ENCODE results near the gene CBFA2T3. TPM values are rescaled to one million over a fixed set of nuclear protein-coding genes. Genes with fewer than 3 reads are reported as not detected.

CBFA2T3 gene
- total and polyA plus RNA-seq, 2 of the 13 experiments (the other 11 are each of a cell fraction or from before 2014, with no cell fraction given) = 0.05 TPM; not detected in 1

- no peak for DNase-seq (ENCODE audit: low spot score)
- no peak; the same call in 2 of the 3 replicates for ATAC-seq
- no peaks in the 10 kb centered on the region for H3K9me3 ChIP-seq (ENCODE audit: low read length)
- CTCF ChIA-PET (ENCODE audit: low intra/inter-chr PET ratio, low total read pairs) = no interaction called here
- in situ Hi-C loops (cut with HindIII; ENCODE audit: extremely low pct_ligation_motif_present, low pct_unique_long_range_greater_than_20kb) = no loop called here
- H4K20me1 ChIP-seq (ENCODE audit: insufficient read depth, low read length) = no peaks in the 10 kb centered on the region; the same call in 1 of the 2 replicates
- intact Hi-C loops (cut with micrococcal nuclease; ENCODE audit: unreplicated experiment) = no loop called here
- POLR2A ChIA-PET = no interaction called here
- H3K27me3 ChIP-seq (ENCODE audit: control insufficient read depth in 1 of 2, insufficient read depth in 2 of 2, low read length in 2 of 2) = peaks cover 23 to 75% of the 10 kb centered on the region in 2 experiments; a peak in 4 of 5 replicates
- TF ChIP-seq YEATS2 (CRISPR knock-in tag; IDR thresholded peaks at IDR 0.05; ENCODE audit: borderline replicate concordance) (no peak), THAP9 (CRISPR knock-in tag; IDR thresholded peaks at IDR 0.05; ENCODE audit: borderline replicate concordance) (peak; percentile 85; the same call in 1 of the 2 replicates), HMG20A (CRISPR knock-in tag; IDR thresholded peaks at IDR 0.05; ENCODE audit: borderline replicate concordance) (no peak), EED (CRISPR knock-in tag; IDR thresholded peaks at IDR 0.05) (0 out of 2 replicates have a peak, but pooled peaks have one; percentile 51), GABPB1 (CRISPR knock-in tag; IDR thresholded peaks at IDR 0.05) (peak; percentile 64), MNT (IDR thresholded peaks at IDR 0.05) (peak; percentile 30), MYC (CRISPR knock-in tag; IDR thresholded peaks at IDR 0.05; ENCODE audit: borderline replicate concordance) (0 out of 2 replicates have a peak, but pooled peaks have one; percentile 13), GABPA (IDR thresholded peaks at IDR 0.05; ENCODE audit: low read depth, low read length) (peak; percentile 37), GABPA (CRISPR knock-in tag; IDR thresholded peaks at IDR 0.05; ENCODE audit: low read depth) (peak; percentile 81), SMAD9 (CRISPR knock-in tag; IDR thresholded peaks at IDR 0.05) (no peak), YY1 (IDR thresholded peaks at IDR 0.05; ENCODE audit: insufficient read depth, insufficient replicate concordance, low read depth, low read length) (peak; percentile 31)
- H3K79me2 ChIP-seq (ENCODE audit: insufficient read depth, low read length) = no peaks in the 10 kb centered on the region
- WGBS (ENCODE audit: low lambda C conversion rate) = 21% methylated on average over 14 of the region's 20 CpGs
- no peak overlapping the region for H2AFZ ChIP-seq (ENCODE audit: low read length)
- H3K36me3 ChIP-seq (replicated peaks in 1 of 2; ENCODE audit: control insufficient read depth in 1 of 2, insufficient read depth in 2 of 2, low read length in 2 of 2) = no peaks in the 10 kb centered on the region
- no TSS peak for BruUV-seq (replicated peaks)
- H3K4me3 ChIP-seq (replicated peaks in 1 of 3; ENCODE audit: insufficient read depth in 1 of 3, low read depth in 2 of 3, low read length in 3 of 3) = peak overlapping the region in 1 of 3 experiments; percentile 23; a peak in 1 of 6 replicates
- H3K4me1 ChIP-seq (ENCODE audit: insufficient read depth, low read length) = no peaks in the 10 kb centered on the region
- no peak overlapping the region for H3K27ac ChIP-seq (ENCODE audit: extremely low read length, insufficient read depth, low read length)
- FAIRE-seq = no peak
- H3K9ac ChIP-seq (ENCODE audit: insufficient read depth, low read depth, low read length) = no peak overlapping the region
- H3K4me2 ChIP-seq (ENCODE audit: low read depth, low read length) = peak overlapping the region; percentile 10; the same call in 1 of the 2 replicates
Observed at GRCh38 chr16:89018282-89019158, 41.5 kb upstream of the CBFA2T3 start.

Measured in HepG2 (cell line).